Motor neuron (in vitro differentiated cells): ENCODE results near the gene APBB3. TPM values are rescaled to one million over a fixed set of nuclear protein-coding genes. Genes with fewer than 3 reads are reported as not detected.
A peak's percentile ranks its signal among the peaks of the same experiment; 100 is the strongest.
"Not testable (repeated sequence)": the region's sequence is repeated elsewhere in the genome, so short reads cannot be mapped to it uniquely, and the experiment has no call there.

Source experiments
- ATAC-seq, 8 experiments: fragments of 200-7000 bp; cut with Tn5 transposase; replicated peaks in 6 of 8; 2 replicates each; pipeline ENCODE4 v1.8.0; 2021; ENCODE audit warnings: mild to moderate bottlenecking in 8 of 8, moderate library complexity in 8 of 8
- H3K27ac ChIP-seq, 2 donors: fragments of 250-450 bp; sonication (Bioruptor Pico); 2 replicates each; pipeline ENCODE4 v1.9.0; 2021; ENCODE audit warnings: antibody characterized with exemption in 2 of 2, mild to moderate bottlenecking in 2 of 2, moderate library complexity in 1 of 2
- H3K4me1 ChIP-seq, 2 donors: fragments of 250-450 bp; sonication (Bioruptor Pico); replicated peaks in 1 of 2; 2 replicates each; pipeline ENCODE4 v1.6.1; 2021; ENCODE audit warnings: antibody characterized with exemption in 2 of 2, mild to moderate bottlenecking in 2 of 2, moderate library complexity in 1 of 2
- H3K4me3 ChIP-seq, 5 donors: fragments of 250-450 bp; sonication (Bioruptor Pico); 2 replicates each; pipeline ENCODE4 v1.9.0; 2021; ENCODE audit warnings: antibody characterized with exemption in 5 of 5, mild to moderate bottlenecking in 5 of 5, moderate library complexity in 4 of 5
- WGBS, 10 experiments: fragments of 450-650 bp; shearing (Covaris generic); methylation state at CpG; one replicate each; pipeline ENCODE4 v1.0.0; 2022; 5-methylcytosine and 5-hydroxymethylcytosine counted together
- in situ Hi-C, 9 experiments: fragments of 400-800 bp; cut with MboI; loops; one replicate each; pipeline ENCODE4 v1.15.0; 2021; ENCODE audit warnings: low sequenced_read_pairs in 9 of 9, low pct_unique_long_range_greater_than_20kb in 2 of 9; ENCODE audit not compliant: unreplicated experiment in 9 of 9
- total RNA-seq, 8 experiments: library from RNA; unstranded; fragments of 300-600 nt; gene quantifications; 2 replicates each; pipeline versions ENCODE4 v1.2.3 to v1.2.4, GENCODE V29; 2022

APBB3 gene
- total RNA-seq, 8 experiments from 2014 or later, result 15.7 to 81.1 (median 33.9) TPM

DNA sequence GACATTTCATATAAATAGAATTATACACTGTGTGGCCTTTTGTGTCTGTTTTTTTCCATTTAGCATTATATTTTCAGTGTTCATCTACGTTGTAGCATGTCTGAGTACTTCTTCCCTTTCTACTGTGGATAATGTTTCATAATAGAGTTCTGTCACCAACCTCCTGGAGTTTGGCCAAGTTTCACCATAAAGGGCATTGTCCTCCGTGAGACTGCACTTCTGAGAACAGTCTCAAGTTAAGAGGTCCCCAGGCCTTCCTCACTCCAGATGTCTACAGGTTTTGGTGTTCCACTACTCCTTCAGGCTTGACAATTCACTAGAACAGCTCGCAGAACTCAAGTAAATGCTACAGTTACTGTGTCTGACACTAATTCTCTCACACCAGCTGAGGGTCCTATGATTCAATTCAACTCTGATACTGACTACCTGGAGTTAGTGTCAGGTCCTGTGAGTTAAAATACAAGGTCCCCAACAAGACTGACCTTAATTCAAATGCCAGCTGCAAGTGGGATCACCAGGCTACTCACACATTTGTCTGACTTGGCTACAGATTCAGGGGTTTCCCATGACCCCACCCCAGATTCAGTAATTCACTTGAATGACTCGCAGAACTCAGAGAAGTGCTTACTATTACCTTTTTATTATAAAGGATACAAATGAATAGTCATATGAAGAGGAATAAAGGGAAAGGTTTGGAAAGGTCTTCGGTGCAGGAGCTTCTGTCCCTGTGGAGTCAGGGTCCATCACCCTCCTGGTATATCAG lies 31.3 kb upstream of the APBB3 start:
- Histone ChIP-seq H3K4me3 (no peak overlapping the region), H3K27ac (no peak overlapping the region), H3K4me1 (no peaks in the 10 kb centered on the region)
- in situ Hi-C loops, result no loop called here
- WGBS, 10 experiments, result 27 to 77% (median 67%) methylated on average over 1 to 5 of the region's 5 CpGs; no CpG with 5 or more reads in 1 of the 10 experiments
- ATAC-seq, result peak in 1 of 8 experiments; percentile 14

DNA sequence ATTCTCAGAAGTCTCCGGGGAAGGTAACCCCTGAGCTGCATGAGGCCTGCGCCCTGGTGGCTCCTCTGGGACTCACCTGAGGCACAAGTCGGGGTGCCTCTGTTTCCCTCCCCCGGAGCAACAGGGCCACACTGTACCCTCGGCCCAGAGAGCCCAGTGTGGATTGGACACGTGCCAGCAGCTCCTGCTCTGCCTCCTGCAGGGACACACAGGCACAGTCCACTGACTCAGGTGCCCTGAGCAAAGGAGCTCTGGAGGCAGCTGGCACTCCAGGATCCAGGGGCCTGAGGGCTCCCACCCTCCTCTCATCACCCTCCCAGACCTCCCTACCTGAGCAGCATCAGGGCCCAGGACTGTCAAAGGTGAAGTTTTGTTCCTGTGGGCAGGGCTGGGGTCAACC lies 29.8 kb upstream of the APBB3 start:
- no peak for ATAC-seq
- no peak overlapping the region for H3K4me3 ChIP-seq
- 50 to 100% (median 60%) methylated on average over 1 to 4 of the region's 6 CpGs; no CpG with 5 or more reads in 7 of the 10 experiments for WGBS, 10 experiments
- no peaks in the 10 kb centered on the region for H3K4me1 ChIP-seq
- no peak overlapping the region for H3K27ac ChIP-seq
- in situ Hi-C loops, result no loop called here

- H3K4me1 ChIP-seq, H3K27ac ChIP-seq, in situ Hi-C loops, ATAC-seq, H3K4me3 ChIP-seq: not testable (repeated sequence)
- no CpG with 5 or more reads among the region's 14 CpGs for WGBS, 10 experiments
Observed at GRCh38 chr5:140593070-140593469, 28.7 kb upstream of the APBB3 start.

DNA sequence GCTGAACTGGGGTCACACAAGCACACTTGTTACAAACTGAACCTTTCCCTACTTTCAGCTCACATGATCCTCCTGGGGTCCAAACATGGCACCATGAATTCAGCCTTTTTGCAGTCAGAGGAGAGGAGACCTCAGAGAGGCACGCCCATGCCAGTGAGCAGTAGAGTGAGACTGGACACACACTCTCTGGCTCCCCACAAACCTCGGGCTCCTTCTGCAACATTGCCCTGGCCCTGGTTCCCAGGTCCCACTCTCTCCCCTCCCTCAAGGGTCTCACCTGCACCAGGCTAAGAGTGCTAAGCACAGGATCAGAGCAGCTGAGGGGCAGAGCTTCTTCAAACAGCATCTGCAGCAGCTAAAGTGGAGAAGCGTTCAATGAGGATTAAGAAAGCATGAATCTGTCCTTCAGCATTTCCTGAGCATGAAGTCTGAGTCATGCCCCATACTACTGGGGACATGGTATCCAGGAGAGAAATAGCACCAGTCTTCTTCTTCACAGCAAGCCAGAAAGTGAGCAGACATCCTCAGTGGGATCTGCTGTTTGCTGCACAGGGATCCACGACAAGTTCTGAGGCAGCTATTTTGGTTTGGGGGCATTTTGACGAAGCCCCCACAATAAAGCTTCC lies 27.5 kb upstream of the APBB3 start:
- Histone ChIP-seq H3K4me3 (no peak overlapping the region), H3K4me1 (no peaks in the 10 kb centered on the region), H3K27ac (no peak overlapping the region)
- 5 to 100% (median 68%) methylated on average over 1 to 3 of the region's 5 CpGs for WGBS, 10 experiments
- in situ Hi-C loops, result no loop called here
- peak in 3 of 8 experiments; percentile 16 to 52 (median 32) for ATAC-seq

- H3K4me1 ChIP-seq, result no peaks in the 10 kb centered on the region
- no peak for ATAC-seq
- H3K27ac ChIP-seq, result no peak overlapping the region
- no peak overlapping the region for H3K4me3 ChIP-seq
- in situ Hi-C loops, result no loop called here
- WGBS, 10 experiments, result 60 to 100% (median 73%) methylated on average over 1 to 4 of the region's 7 CpGs; no CpG with 5 or more reads in 5 of the 10 experiments
Observed at GRCh38 chr5:140590861-140591260, 26.5 kb upstream of the APBB3 start.

GRCh38 chr5:140588311-140589070 lies 24.1 kb upstream of the APBB3 start:
- no peaks in the 10 kb centered on the region for H3K4me1 ChIP-seq
- 7 to 100% (median 85%) methylated on average over 1 to 5 of the region's 5 CpGs for WGBS, 10 experiments
- H3K4me3 ChIP-seq, result no peak overlapping the region
- no peak overlapping the region for H3K27ac ChIP-seq
- in situ Hi-C loops, result no loop called here
- ATAC-seq, result peak in 3 of 8 experiments; percentile 83 to 92 (median 90)

DNA sequence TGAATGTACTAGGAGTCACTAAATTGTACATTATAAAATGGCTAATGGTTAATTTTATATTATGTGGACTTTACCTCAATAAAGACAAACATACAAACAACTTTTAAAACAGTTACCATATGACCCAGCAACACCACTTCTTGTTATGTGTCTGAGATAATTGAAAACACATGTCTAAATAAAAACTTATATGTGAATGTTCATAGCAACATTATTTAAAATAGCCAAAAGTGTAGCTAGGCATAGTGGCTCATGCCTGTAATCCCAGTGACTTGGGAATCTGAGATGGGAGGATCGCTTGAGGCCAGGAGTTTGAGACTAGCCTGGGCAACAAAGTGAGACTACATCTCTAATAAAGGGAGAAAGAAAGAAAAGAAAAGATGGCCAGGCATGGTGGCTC lies 23.1 kb upstream of the APBB3 start:
- ATAC-seq, result peak in 3 of 8 experiments; percentile 16 to 27 (median 16)
- H3K4me3 ChIP-seq, result no peak overlapping the region
- WGBS, 10 experiments, result 80 to 100% (median 100%) methylated on average over 1 of the region's 1 CpG; no CpG with 5 or more reads in 5 of the 10 experiments
- in situ Hi-C loops, result no loop called here
- no peaks in the 10 kb centered on the region for H3K4me1 ChIP-seq
- H3K27ac ChIP-seq, result no peak overlapping the region

- not testable (repeated sequence) for H3K27ac ChIP-seq, H3K4me1 ChIP-seq, ATAC-seq, H3K4me3 ChIP-seq
- in situ Hi-C loops, result loop anchor here in 1 of 9 experiments (10.0 kb wide), 1 partner anchor 56 kb away; the partner anchor contains the start of genes CD14 and TMCO6
- 53 to 93% (median 71%) methylated on average over 1 to 5 of the region's 6 CpGs for WGBS, 10 experiments
Observed at GRCh38 chr5:140579188-140579747, 14.9 kb upstream of the APBB3 start.

DNA sequence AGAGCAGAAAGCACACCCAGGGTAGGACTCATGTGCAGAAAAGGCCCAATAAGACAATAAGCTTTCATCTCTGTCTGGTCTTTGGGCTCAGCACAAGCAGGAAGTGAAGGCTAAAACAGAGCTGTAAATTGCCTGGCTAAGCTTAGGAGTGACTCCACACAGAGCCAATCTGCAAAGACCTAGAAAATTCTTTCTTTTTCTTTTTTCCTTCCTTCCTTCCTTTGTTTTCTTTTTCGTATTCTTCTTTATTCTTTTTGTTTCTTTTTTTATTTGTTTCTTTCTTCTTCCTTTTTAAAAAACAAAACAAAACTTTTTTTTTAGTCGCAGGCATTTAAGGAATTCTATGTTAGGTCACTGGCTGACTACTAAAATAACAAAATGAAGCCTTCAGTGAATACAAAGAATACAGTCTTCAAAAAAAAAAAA lies 12.4 kb upstream of the APBB3 start:
- no peak overlapping the region for H3K4me3 ChIP-seq
- ATAC-seq, result no peak
- WGBS, 10 experiments, result 17 to 100% (median 66%) methylated on average over 1 to 2 of the region's 2 CpGs
- in situ Hi-C loops, result loop anchor here in 1 of 9 experiments (10.0 kb wide), 1 partner anchor 58 kb away; the partner anchor contains the start of genes CD14 and TMCO6
- no peak overlapping the region for H3K27ac ChIP-seq
- H3K4me1 ChIP-seq, result no peaks in the 10 kb centered on the region

- Histone ChIP-seq H3K27ac (no peak overlapping the region), H3K4me3 (no peak overlapping the region), H3K4me1 (no peaks in the 10 kb centered on the region)
- in situ Hi-C loops, result loop anchor here in 1 of 9 experiments (10.0 kb wide), 1 partner anchor 59 kb away; the partner anchor contains the start of genes CD14 and TMCO6
- peak in 3 of 8 experiments; percentile 61 to 90 (median 90) for ATAC-seq
- 0 to 86% (median 80%) methylated on average over 1 to 4 of the region's 8 CpGs; no CpG with 5 or more reads in 3 of the 10 experiments for WGBS, 10 experiments
Observed at GRCh38 chr5:140575309-140575708, 10.9 kb upstream of the APBB3 start.

DNA sequence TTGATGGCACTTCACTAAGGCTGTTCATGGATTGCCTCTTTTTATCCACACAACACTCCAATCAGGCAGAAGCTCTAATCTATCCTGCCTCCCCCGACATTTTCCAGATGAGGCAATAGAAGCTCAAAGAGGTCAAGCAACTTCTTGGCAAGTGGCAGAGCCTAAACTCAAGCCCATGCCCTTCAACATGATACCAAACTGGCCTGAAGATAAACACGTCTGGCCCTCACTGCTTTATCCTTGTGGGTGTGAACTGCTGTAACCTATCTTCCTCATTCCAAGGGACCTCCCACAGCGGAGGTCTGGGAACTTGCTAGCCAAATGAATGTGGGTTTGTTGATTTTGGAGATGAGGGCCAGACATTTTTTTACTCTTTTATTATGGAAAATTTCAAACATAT lies 9.8 kb upstream of the APBB3 start:
- H3K4me1 ChIP-seq, result no peaks in the 10 kb centered on the region
- no peak overlapping the region for H3K27ac ChIP-seq
- no peak for ATAC-seq
- in situ Hi-C loops, result loop anchor here in 4 of 9 experiments (10.0 to 25.0 kb wide), 3 partner anchors 61 to 113 kb away; partner anchors contain the start of genes DND1 (in 2 of the 4), WDR55 (in 2 of the 4), CD14 (in 1 of the 4) and HARS1 (in 1 of the 4)
- WGBS, 10 experiments, result 38 to 100% (median 78%) methylated on average over 1 to 2 of the region's 3 CpGs; no CpG with 5 or more reads in 3 of the 10 experiments
- no peak overlapping the region for H3K4me3 ChIP-seq

- no peak overlapping the region for H3K4me3 ChIP-seq
- in situ Hi-C loops, result loop anchor here in 4 of 9 experiments (10.0 to 25.0 kb wide), 3 partner anchors 61 to 114 kb away; partner anchors contain the start of genes DND1 (in 2 of the 4), WDR55 (in 2 of the 4), CD14 (in 1 of the 4) and HARS1 (in 1 of the 4)
Observed at GRCh38 chr5:140573683-140574082, 9.3 kb upstream of the APBB3 start.

More at GRCh38 chr5:140573683-140574082, 9.3 kb upstream of the APBB3 start:
- 80 to 90% methylated on average over 2 to 5 of the region's 7 CpGs; no CpG with 5 or more reads in 8 of the 10 experiments for WGBS, 10 experiments
- no peak overlapping the region for H3K27ac ChIP-seq
- ATAC-seq, result no peak
- H3K4me1 ChIP-seq, result no peaks in the 10 kb centered on the region
